ENCODE data around the gene MAPK1. TPM values are rescaled to one million over a fixed set of nuclear protein-coding genes. Genes with fewer than 3 reads are reported as not detected.
"Not testable (repeated sequence)": the region's sequence is repeated elsewhere in the genome, so short reads cannot be mapped to it uniquely, and the experiment has no call there.

MAPK1 gene
- total RNA-seq, 1 donor from 2014 or later: 150 TPM

- H3K4me1 Mint-ChIP-seq (ENCODE audit: low read depth): peaks cover 27% of the 10 kb centered on the region
- H3K27ac Mint-ChIP-seq; H3K4me3 Mint-ChIP-seq (ENCODE audit: low read depth); H3K9me3 Mint-ChIP-seq; H3K36me3 Mint-ChIP-seq (ENCODE audit: low read depth); intact Hi-C loops (cut with micrococcal nuclease); DNase-seq (ENCODE audit: low spot score): not testable (repeated sequence)
- peaks cover 13% of the 10 kb centered on the region for H3K27me3 Mint-ChIP-seq (ENCODE audit: low read depth)
Measured at GRCh38 chr22:21872741-21873140, 5.3 kb upstream of the MAPK1 start.

- peak overlapping the region; percentile 64 for H3K4me3 Mint-ChIP-seq (ENCODE audit: low read depth)
- intact Hi-C loops (cut with micrococcal nuclease): loop anchor here (1.0 kb wide), 2 partner anchors 8 to 52 kb away; no protein-coding TSS in a partner anchor
- H3K36me3 Mint-ChIP-seq (ENCODE audit: low read depth): peaks cover 20% of the 10 kb centered on the region
- H3K27ac Mint-ChIP-seq: peak overlapping the region; percentile 98
- H3K27me3 Mint-ChIP-seq (ENCODE audit: low read depth): peaks cover 13% of the 10 kb centered on the region
- peaks cover 4% of the 10 kb centered on the region for H3K9me3 Mint-ChIP-seq
- DNase-seq (ENCODE audit: low spot score): no peak
- H3K4me1 Mint-ChIP-seq (ENCODE audit: low read depth): peaks cover 25% of the 10 kb centered on the region
Measured at GRCh38 chr22:21868651-21869050, 1.2 kb upstream of the MAPK1 start.

GRCh38 chr22:21866833-21867527 lies 465 bp downstream of the MAPK1 start:
- peaks cover 34% of the 10 kb centered on the region for H3K4me1 Mint-ChIP-seq (ENCODE audit: low read depth)
- peaks cover 8% of the 10 kb centered on the region for H3K27me3 Mint-ChIP-seq (ENCODE audit: low read depth)
- H3K27ac Mint-ChIP-seq: peak overlapping the region; percentile 98
- peak overlapping the region; percentile 96 for H3K4me3 Mint-ChIP-seq (ENCODE audit: low read depth)
- peaks cover 30% of the 10 kb centered on the region for H3K36me3 Mint-ChIP-seq (ENCODE audit: low read depth)
- H3K9me3 Mint-ChIP-seq: peaks cover 4% of the 10 kb centered on the region
- peak; percentile 34 for DNase-seq (ENCODE audit: low spot score)
- intact Hi-C loops (cut with micrococcal nuclease): loop anchor here (2.0 kb wide), 1 partner anchor 132 kb away; the partner anchor contains the start of gene YPEL1

- H3K27me3 Mint-ChIP-seq (ENCODE audit: low read depth): peaks cover 2% of the 10 kb centered on the region
- peaks cover 40% of the 10 kb centered on the region for H3K36me3 Mint-ChIP-seq (ENCODE audit: low read depth)
- H3K9me3 Mint-ChIP-seq: peaks cover 4% of the 10 kb centered on the region
- DNase-seq (ENCODE audit: low spot score): no peak
- intact Hi-C loops (cut with micrococcal nuclease): loop anchor here (1.0 kb wide), 2 partner anchors 74 to 104 kb away; no protein-coding TSS in a partner anchor
- H3K4me3 Mint-ChIP-seq (ENCODE audit: low read depth): peak overlapping the region; percentile 96
- peak overlapping the region; percentile 33 for H3K27ac Mint-ChIP-seq
- H3K4me1 Mint-ChIP-seq (ENCODE audit: low read depth): peaks cover 48% of the 10 kb centered on the region
Measured at GRCh38 chr22:21865041-21865440, 2.4 kb downstream of the MAPK1 start.

DNA sequence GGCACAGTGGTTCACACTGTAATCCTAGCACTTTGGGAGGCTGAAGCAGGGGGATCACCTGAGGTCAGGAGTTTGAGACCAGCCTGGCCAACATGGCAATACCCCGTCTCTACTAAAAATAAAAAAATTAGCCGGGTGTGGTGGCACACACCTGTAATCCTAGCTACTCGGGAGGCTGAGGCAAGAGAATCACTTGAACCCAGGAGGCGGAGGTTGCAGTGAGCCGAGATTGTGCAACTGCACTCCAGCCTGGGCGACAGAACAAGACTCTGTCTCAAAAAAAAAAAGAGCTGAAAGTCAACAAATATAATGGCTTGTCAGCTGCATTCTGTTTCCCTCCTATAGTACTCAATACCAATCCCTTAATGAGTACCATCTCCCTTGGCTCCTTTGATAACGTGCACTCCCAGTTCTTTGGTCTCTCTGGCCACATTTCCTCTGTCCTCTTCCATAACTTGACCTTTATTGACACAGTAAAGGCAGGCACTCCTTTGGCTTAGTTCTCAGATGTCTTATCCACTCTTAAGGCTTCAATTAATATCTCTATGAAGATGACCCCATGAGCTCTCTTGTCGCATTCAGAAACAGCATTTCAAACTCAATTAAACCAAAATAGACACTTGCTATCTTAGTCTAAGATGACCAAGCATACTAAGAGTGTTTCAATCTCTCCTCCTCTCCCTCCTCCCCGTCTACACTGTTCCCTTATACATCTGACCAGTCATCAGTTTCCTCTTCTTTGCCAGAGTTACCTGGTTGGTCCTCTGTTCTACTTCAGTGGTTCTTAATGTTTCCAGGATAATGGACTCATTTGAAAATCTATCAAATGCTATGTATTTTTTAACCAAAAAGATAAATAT lies 4.8 kb downstream of the MAPK1 start:
- DNase-seq (ENCODE audit: low spot score): no peak
- Mint-ChIP-seq H3K27ac (no peak overlapping the region), H3K4me1 (ENCODE audit: low read depth) (peaks cover 56% of the 10 kb centered on the region), H3K36me3 (ENCODE audit: low read depth) (peaks cover 46% of the 10 kb centered on the region), H3K4me3 (ENCODE audit: low read depth) (peak overlapping the region; percentile 9), H3K27me3 (ENCODE audit: low read depth) (no peaks in the 10 kb centered on the region), H3K9me3 (no peaks in the 10 kb centered on the region)
- intact Hi-C loops (cut with micrococcal nuclease): loop anchor here (2.0 kb wide), 1 partner anchor 14 kb away; no protein-coding TSS in a partner anchor

DNA sequence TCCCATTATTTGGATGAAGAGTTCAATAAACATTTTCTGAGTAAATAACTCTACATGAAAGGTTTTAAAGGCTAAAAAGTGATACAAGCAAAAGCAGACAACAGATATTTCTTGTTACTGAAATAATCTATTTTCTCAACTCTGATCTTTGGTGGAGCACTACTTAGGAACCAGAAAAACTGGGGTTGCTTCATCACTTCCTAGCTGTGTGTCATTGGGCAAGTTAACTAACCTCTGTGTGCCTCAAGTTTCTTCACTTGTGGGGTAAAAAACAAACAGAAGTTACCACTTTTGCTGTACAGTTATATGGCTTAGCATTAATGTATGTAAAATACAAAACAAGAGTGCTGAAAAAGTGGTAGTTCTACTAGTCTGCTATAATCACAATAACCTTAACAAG lies 5.6 kb downstream of the MAPK1 start:
- H3K4me3 Mint-ChIP-seq (ENCODE audit: low read depth): no peak overlapping the region
- no peaks in the 10 kb centered on the region for H3K27me3 Mint-ChIP-seq (ENCODE audit: low read depth)
- no peaks in the 10 kb centered on the region for H3K9me3 Mint-ChIP-seq
- no peak for DNase-seq (ENCODE audit: low spot score)
- intact Hi-C loops (cut with micrococcal nuclease): loop anchor here (2.0 kb wide), 1 partner anchor 15 kb away; no protein-coding TSS in a partner anchor
- peaks cover 47% of the 10 kb centered on the region for H3K36me3 Mint-ChIP-seq (ENCODE audit: low read depth)
- no peak overlapping the region for H3K27ac Mint-ChIP-seq
- H3K4me1 Mint-ChIP-seq (ENCODE audit: low read depth): peaks cover 62% of the 10 kb centered on the region

DNA sequence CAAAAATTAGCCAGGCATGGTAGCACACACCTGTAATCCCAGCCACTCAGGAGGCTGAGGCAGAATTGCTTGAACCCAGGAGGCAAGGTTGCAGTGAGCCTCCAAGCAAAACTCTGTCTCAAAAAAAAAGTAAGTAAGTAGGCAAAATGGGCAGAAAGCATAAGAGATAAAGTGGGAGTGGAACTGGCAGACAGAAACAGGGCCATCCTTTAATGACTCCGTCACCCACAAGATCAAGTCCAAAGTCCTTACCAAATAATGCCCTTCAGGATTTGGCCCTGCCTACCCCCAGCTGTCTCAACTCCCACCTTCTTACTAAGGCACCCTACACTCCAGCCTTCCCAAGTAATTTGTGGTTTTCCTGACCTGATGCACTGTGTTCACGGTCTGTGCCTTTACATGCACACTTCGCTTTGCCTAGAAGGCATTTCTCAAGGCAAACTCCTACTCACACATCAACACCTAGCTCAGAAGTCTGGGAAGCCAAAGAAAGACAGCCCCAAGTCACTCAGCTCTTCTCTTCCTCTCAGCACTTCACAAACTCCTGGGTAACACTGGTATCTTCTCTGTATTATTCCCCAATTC lies 6.1 kb downstream of the MAPK1 start:
- H3K9me3 Mint-ChIP-seq: no peaks in the 10 kb centered on the region
- no peak overlapping the region for H3K4me3 Mint-ChIP-seq (ENCODE audit: low read depth)
- intact Hi-C loops (cut with micrococcal nuclease): no loop called here
- no peak for DNase-seq (ENCODE audit: low spot score)
- no peaks in the 10 kb centered on the region for H3K27me3 Mint-ChIP-seq (ENCODE audit: low read depth)
- peaks cover 48% of the 10 kb centered on the region for H3K36me3 Mint-ChIP-seq (ENCODE audit: low read depth)
- peaks cover 65% of the 10 kb centered on the region for H3K4me1 Mint-ChIP-seq (ENCODE audit: low read depth)
- no peak overlapping the region for H3K27ac Mint-ChIP-seq

DNA sequence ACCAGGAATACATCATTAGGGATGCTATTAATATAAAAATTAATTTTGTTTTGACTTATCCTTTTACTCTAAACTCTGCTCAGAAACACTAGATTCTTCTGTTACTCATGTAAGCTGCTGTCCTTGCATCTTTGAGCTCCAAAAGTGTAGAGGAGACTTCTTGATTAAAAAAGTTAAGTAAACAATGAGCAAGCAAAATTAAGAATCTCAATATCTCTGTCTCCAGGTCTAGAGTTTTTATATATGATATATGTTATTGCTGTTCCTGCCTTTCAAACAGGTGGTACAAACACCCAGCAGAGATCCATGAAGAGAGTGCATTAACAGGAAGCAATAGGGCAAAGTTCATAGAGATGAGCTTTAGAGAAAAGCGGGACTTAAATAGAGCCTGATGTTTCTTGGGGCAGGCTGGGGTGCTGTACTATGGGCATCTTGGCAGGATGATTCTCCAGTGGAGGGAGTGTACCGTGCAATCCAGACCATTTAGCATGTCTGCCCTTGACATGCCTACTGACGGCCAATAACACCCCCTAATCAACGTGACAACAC lies 6.9 kb downstream of the MAPK1 start:
- Mint-ChIP-seq H3K27ac (no peak overlapping the region), H3K36me3 (ENCODE audit: low read depth) (peaks cover 47% of the 10 kb centered on the region), H3K27me3 (ENCODE audit: low read depth) (no peaks in the 10 kb centered on the region), H3K4me3 (ENCODE audit: low read depth) (no peak overlapping the region), H3K9me3 (no peaks in the 10 kb centered on the region), H3K4me1 (ENCODE audit: low read depth) (peaks cover 69% of the 10 kb centered on the region)
- intact Hi-C loops (cut with micrococcal nuclease): no loop called here
- DNase-seq (ENCODE audit: low spot score): no peak

- Mint-ChIP-seq H3K27me3 (ENCODE audit: low read depth) (no peaks in the 10 kb centered on the region), H3K27ac (no peak overlapping the region), H3K36me3 (ENCODE audit: low read depth) (peaks cover 38% of the 10 kb centered on the region), H3K4me3 (ENCODE audit: low read depth) (no peak overlapping the region), H3K4me1 (ENCODE audit: low read depth) (peaks cover 55% of the 10 kb centered on the region), H3K9me3 (no peaks in the 10 kb centered on the region)
- intact Hi-C loops (cut with micrococcal nuclease): no loop called here
- DNase-seq (ENCODE audit: low spot score): no peak
Measured at GRCh38 chr22:21858025-21858764, 9.2 kb downstream of the MAPK1 start.

DNA sequence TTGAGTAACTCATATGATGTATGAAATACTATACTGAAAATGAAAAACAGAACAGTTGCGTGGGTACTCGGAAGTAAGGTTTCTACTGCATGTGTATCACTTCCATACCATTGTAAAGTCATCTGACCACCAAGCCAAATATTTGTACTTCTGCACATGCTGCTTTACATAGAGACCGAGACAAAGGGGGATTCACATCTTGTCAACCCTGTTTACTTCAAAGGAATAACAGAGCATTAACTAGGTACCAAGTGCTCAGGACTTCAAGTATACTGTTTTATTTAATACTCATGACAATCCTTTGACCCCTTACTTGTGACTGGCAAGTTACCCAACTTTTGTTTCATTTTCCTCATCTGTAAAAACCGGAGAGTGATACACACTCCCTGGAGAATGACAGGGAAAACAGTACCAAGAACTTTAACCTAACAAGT lies 9.9 kb downstream of the MAPK1 start:
- intact Hi-C loops (cut with micrococcal nuclease): no loop called here
- Mint-ChIP-seq H3K27me3 (ENCODE audit: low read depth) (no peaks in the 10 kb centered on the region), H3K4me1 (ENCODE audit: low read depth) (peaks cover 50% of the 10 kb centered on the region), H3K36me3 (ENCODE audit: low read depth) (peaks cover 35% of the 10 kb centered on the region), H3K4me3 (ENCODE audit: low read depth) (no peak overlapping the region), H3K9me3 (no peaks in the 10 kb centered on the region), H3K27ac (no peak overlapping the region)
- DNase-seq (ENCODE audit: low spot score): no peak

GRCh38 chr22:21856868-21857267 lies 10.6 kb downstream of the MAPK1 start:
- no peak for DNase-seq (ENCODE audit: low spot score)
- no peak overlapping the region for H3K4me3 Mint-ChIP-seq (ENCODE audit: low read depth)
- intact Hi-C loops (cut with micrococcal nuclease): no loop called here
- no peaks in the 10 kb centered on the region for H3K27me3 Mint-ChIP-seq (ENCODE audit: low read depth)
- peaks cover 36% of the 10 kb centered on the region for H3K36me3 Mint-ChIP-seq (ENCODE audit: low read depth)
- peaks cover 48% of the 10 kb centered on the region for H3K4me1 Mint-ChIP-seq (ENCODE audit: low read depth)
- H3K9me3 Mint-ChIP-seq: no peaks in the 10 kb centered on the region
- H3K27ac Mint-ChIP-seq: no peak overlapping the region

- Mint-ChIP-seq H3K27ac (no peak overlapping the region), H3K4me3 (ENCODE audit: low read depth) (no peak overlapping the region), H3K27me3 (ENCODE audit: low read depth) (no peaks in the 10 kb centered on the region), H3K4me1 (ENCODE audit: low read depth) (peaks cover 42% of the 10 kb centered on the region), H3K9me3 (no peaks in the 10 kb centered on the region), H3K36me3 (ENCODE audit: low read depth) (peaks cover 33% of the 10 kb centered on the region)
- no peak for DNase-seq (ENCODE audit: low spot score)
- intact Hi-C loops (cut with micrococcal nuclease): no loop called here
Measured at GRCh38 chr22:21856197-21856596, 11.2 kb downstream of the MAPK1 start.
